ENCODE results near the gene TEX30.

The TEX30 gene

GRCh38 chr13:102798581-102799425, 25.2 kb upstream of the TEX30 start, which contains the start of the genes BIVM and POGLUT2:
Gene BIVM (plus strand): TSS chr13:102799119. CDS start chr13:102807268, 8,149 bp downstream.
Gene POGLUT2 (minus strand): TSS chr13:102798976. CDS start chr13:102798670, 306 bp downstream.
- Histone ChIP-seq H3K4me1 (ENCODE audit: insufficient read depth, low read length, poor library complexity, severe bottlenecking) (peaks cover 9% of the 10 kb centered on the region), H4K20me1 (ENCODE audit: insufficient read depth, low read length, poor library complexity, severe bottlenecking) (no peaks in the 10 kb centered on the region), H3K36me3 (ENCODE audit: insufficient read depth, low read length) (no peaks in the 10 kb centered on the region), H3K9ac (ENCODE audit: low read depth, low read length, poor library complexity, severe bottlenecking) (no peak within 1 kb of the TSS), H3F3A (ENCODE audit: low read depth) (no peaks in the 10 kb centered on the region), H3K79me2 (ENCODE audit: insufficient read depth, low read length) (no peaks in the 10 kb centered on the region), H3K27me3 (ENCODE audit: insufficient read depth, low read length, poor library complexity, severe bottlenecking) (no peaks in the 10 kb centered on the region), H3K9me3 (ENCODE audit: insufficient read depth, low read depth, low read length) (no peaks in the 10 kb centered on the region), H3K9me2 (replicated peaks; ENCODE audit: low read depth, low read length) (no peaks in the 10 kb centered on the region), H3K4me3 (ENCODE audit: low read length, poor library complexity, severe bottlenecking) (peak within 1 kb of the TSS; percentile 80), H3K4me2 (ENCODE audit: low read depth, low read length, poor library complexity, severe bottlenecking) (peak within 1 kb of the TSS; percentile 77), H2AFZ (ENCODE audit: low read length) (peak within 1 kb of the TSS; percentile 90; the same call in 1 of the 2 replicates)
- TF ChIP-seq EZH2phosphoT487 (IDR thresholded peaks at IDR 0.05; ENCODE audit: borderline replicate concordance) (no peak), CTCF (conservative IDR thresholded peaks at IDR 0.05; ENCODE audit: low read length) (no peak)

- Histone ChIP-seq H3K4me2 (ENCODE audit: low read depth, low read length, poor library complexity, severe bottlenecking) (no peak overlapping the region), H3K9me2 (replicated peaks; ENCODE audit: low read depth, low read length) (no peaks in the 10 kb centered on the region), H3K4me1 (ENCODE audit: insufficient read depth, low read length, poor library complexity, severe bottlenecking) (no peaks in the 10 kb centered on the region), H3K4me3 (ENCODE audit: low read length, poor library complexity, severe bottlenecking) (no peak overlapping the region), H2AFZ (ENCODE audit: low read length) (no peak overlapping the region), H3K36me3 (ENCODE audit: insufficient read depth, low read length) (no peaks in the 10 kb centered on the region), H3F3A (ENCODE audit: low read depth) (no peaks in the 10 kb centered on the region), H3K9ac (ENCODE audit: low read depth, low read length, poor library complexity, severe bottlenecking) (no peak overlapping the region), H3K79me2 (ENCODE audit: insufficient read depth, low read length) (no peaks in the 10 kb centered on the region), H3K27me3 (ENCODE audit: insufficient read depth, low read length, poor library complexity, severe bottlenecking) (no peaks in the 10 kb centered on the region), H3K9me3 (ENCODE audit: insufficient read depth, low read depth, low read length) (no peaks in the 10 kb centered on the region), H4K20me1 (ENCODE audit: insufficient read depth, low read length, poor library complexity, severe bottlenecking) (no peaks in the 10 kb centered on the region)
- TF ChIP-seq CTCF (conservative IDR thresholded peaks at IDR 0.05; ENCODE audit: low read length) (no peak), EZH2phosphoT487 (IDR thresholded peaks at IDR 0.05; ENCODE audit: borderline replicate concordance) (no peak)
Measured at GRCh38 chr13:102793611-102794355, 20.2 kb upstream of the TEX30 start.

- Histone ChIP-seq H3F3A (ENCODE audit: low read depth) (no peaks in the 10 kb centered on the region), H4K20me1 (ENCODE audit: insufficient read depth, low read length, poor library complexity, severe bottlenecking) (no peaks in the 10 kb centered on the region), H3K9ac (ENCODE audit: low read depth, low read length, poor library complexity, severe bottlenecking) (no peak overlapping the region), H3K4me2 (ENCODE audit: low read depth, low read length, poor library complexity, severe bottlenecking) (no peak overlapping the region), H3K4me1 (ENCODE audit: insufficient read depth, low read length, poor library complexity, severe bottlenecking) (no peaks in the 10 kb centered on the region), H3K36me3 (ENCODE audit: insufficient read depth, low read length) (no peaks in the 10 kb centered on the region), H3K9me2 (replicated peaks; ENCODE audit: low read depth, low read length) (no peaks in the 10 kb centered on the region), H3K4me3 (ENCODE audit: low read length, poor library complexity, severe bottlenecking) (no peak overlapping the region), H3K79me2 (ENCODE audit: insufficient read depth, low read length) (no peaks in the 10 kb centered on the region), H3K27me3 (ENCODE audit: insufficient read depth, low read length, poor library complexity, severe bottlenecking) (no peaks in the 10 kb centered on the region), H3K9me3 (ENCODE audit: insufficient read depth, low read depth, low read length) (no peaks in the 10 kb centered on the region), H2AFZ (ENCODE audit: low read length) (no peak overlapping the region)
- TF ChIP-seq CTCF (conservative IDR thresholded peaks at IDR 0.05; ENCODE audit: low read length), result no peak
- no peak for TF ChIP-seq EZH2phosphoT487 (IDR thresholded peaks at IDR 0.05; ENCODE audit: borderline replicate concordance)
Measured at GRCh38 chr13:102792396-102792795, 18.8 kb upstream of the TEX30 start.

Data from Loucy (cell line).